ENCODE results near the gene KLHL26. TPM values are rescaled to one million over a fixed set of nuclear protein-coding genes. Genes with fewer than 3 reads are reported as not detected.

KLHL26 gene
- total and polyA plus RNA-seq, 2 of the 13 experiments (the other 11 are each of a cell fraction or from before 2014, with no cell fraction given): 1.5 to 1.7 TPM

DNA sequence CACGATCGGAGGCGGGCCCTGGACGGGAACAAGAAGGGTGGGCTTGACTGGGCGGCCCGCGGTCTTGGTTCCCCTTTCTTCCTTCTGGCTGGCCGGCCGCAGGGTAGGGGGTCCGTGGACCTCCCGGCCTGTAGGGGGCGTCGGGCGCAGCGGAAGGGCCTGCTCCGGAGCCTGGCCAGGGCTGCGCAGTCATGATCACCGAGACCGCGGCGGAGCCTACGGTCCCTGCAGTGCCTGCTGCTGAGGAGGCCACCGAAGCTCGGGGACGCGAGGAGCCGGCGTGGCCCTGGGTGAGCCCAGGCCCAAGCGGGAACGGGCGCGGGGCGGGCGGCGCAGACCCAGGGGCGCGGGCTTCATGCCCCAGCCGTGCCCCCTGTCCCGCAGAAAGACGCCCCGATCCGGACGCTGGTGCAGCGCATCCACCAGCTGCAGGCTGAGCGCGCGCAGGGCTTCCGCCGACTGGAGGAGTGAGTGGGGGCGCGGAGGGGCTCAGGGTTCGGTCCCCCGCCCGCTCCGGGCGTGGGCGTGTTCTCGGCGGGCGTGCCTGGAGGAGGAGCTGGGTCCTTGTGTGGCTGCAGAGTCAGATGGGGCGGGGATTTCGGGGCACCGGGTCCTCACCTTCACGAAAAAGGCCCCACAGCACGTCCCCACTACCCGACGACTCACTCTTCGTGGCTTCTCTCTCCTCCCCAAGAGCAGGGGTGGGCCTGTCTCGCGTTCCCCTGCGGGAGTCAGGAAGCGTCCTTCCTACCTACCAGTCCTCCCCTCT is 48.0 kb upstream of the KLHL26 start, which contains the start of gene REX1BD (continued):
- TF ChIP-seq SNAI1 (CRISPR knock-in tag; IDR thresholded peaks at IDR 0.05; ENCODE audit: borderline replicate concordance): no peak
- no peak; the same call in 1 of the 2 replicates for TF ChIP-seq ZFP37 (CRISPR knock-in tag; IDR thresholded peaks at IDR 0.05; ENCODE audit: borderline replicate concordance)
- 0 out of 2 replicates have a peak, but pooled peaks have one; percentile 57 for TF ChIP-seq TERF1 (CRISPR knock-in tag; IDR thresholded peaks at IDR 0.05)
- TF ChIP-seq ZNF354B (CRISPR knock-in tag; IDR thresholded peaks at IDR 0.05): no peak
- peak; percentile 31; the same call in 1 of the 2 replicates for TF ChIP-seq REPIN1 (CRISPR knock-in tag; IDR thresholded peaks at IDR 0.05; ENCODE audit: borderline replicate concordance, low read depth)
- TF ChIP-seq CREB3 (CRISPR knock-in tag; IDR thresholded peaks at IDR 0.05): no peak; the same call in 1 of the 2 replicates
- peak; percentile 73 for TF ChIP-seq RXRB (CRISPR knock-in tag; IDR thresholded peaks at IDR 0.05; ENCODE audit: borderline replicate concordance)
- TF ChIP-seq ZNF441 (CRISPR knock-in tag; IDR thresholded peaks at IDR 0.05; ENCODE audit: borderline replicate concordance): peak; percentile 44; the same call in 1 of the 2 replicates
- peak; percentile 84; the same call in 1 of the 2 replicates for TF ChIP-seq ZNF614 (CRISPR knock-in tag; IDR thresholded peaks at IDR 0.05; ENCODE audit: borderline replicate concordance)
- TF ChIP-seq NCOA2 (CRISPR knock-in tag; IDR thresholded peaks at IDR 0.05): peak; percentile 41
- TF ChIP-seq PITX1 (CRISPR knock-in tag; IDR thresholded peaks at IDR 0.05): no peak; the same call in 1 of the 2 replicates
- TF ChIP-seq IKZF4 (CRISPR knock-in tag; IDR thresholded peaks at IDR 0.05; ENCODE audit: borderline replicate concordance, low read depth, not compliant biosample characterization): peak; percentile 42
- TF ChIP-seq, protein P1, sequence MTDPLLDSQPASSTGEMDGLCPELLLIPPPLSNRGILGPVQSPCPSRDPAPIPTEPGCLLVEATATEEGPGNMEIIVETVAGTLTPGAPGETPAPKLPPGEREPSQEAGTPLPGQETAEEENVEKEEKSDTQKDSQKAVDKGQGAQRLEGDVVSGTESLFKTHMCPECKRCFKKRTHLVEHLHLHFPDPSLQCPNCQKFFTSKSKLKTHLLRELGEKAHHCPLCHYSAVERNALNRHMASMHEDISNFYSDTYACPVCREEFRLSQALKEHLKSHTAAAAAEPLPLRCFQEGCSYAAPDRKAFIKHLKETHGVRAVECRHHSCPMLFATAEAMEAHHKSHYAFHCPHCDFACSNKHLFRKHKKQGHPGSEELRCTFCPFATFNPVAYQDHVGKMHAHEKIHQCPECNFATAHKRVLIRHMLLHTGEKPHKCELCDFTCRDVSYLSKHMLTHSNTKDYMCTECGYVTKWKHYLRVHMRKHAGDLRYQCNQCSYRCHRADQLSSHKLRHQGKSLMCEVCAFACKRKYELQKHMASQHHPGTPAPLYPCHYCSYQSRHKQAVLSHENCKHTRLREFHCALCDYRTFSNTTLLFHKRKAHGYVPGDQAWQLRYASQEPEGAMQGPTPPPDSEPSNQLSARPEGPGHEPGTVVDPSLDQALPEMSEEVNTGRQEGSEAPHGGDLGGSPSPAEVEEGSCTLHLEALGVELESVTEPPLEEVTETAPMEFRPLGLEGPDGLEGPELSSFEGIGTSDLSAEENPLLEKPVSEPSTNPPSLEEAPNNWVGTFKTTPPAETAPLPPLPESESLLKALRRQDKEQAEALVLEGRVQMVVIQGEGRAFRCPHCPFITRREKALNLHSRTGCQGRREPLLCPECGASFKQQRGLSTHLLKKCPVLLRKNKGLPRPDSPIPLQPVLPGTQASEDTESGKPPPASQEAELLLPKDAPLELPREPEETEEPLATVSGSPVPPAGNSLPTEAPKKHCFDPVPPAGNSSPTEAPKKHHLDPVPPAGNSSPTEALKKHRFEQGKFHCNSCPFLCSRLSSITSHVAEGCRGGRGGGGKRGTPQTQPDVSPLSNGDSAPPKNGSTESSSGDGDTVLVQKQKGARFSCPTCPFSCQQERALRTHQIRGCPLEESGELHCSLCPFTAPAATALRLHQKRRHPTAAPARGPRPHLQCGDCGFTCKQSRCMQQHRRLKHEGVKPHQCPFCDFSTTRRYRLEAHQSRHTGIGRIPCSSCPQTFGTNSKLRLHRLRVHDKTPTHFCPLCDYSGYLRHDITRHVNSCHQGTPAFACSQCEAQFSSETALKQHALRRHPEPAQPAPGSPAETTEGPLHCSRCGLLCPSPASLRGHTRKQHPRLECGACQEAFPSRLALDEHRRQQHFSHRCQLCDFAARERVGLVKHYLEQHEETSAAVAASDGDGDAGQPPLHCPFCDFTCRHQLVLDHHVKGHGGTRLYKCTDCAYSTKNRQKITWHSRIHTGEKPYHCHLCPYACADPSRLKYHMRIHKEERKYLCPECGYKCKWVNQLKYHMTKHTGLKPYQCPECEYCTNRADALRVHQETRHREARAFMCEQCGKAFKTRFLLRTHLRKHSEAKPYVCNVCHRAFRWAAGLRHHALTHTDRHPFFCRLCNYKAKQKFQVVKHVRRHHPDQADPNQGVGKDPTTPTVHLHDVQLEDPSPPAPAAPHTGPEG (CRISPR knock-in tag; IDR thresholded peaks at IDR 0.05): peak; percentile 52
- TF ChIP-seq, protein P2, sequence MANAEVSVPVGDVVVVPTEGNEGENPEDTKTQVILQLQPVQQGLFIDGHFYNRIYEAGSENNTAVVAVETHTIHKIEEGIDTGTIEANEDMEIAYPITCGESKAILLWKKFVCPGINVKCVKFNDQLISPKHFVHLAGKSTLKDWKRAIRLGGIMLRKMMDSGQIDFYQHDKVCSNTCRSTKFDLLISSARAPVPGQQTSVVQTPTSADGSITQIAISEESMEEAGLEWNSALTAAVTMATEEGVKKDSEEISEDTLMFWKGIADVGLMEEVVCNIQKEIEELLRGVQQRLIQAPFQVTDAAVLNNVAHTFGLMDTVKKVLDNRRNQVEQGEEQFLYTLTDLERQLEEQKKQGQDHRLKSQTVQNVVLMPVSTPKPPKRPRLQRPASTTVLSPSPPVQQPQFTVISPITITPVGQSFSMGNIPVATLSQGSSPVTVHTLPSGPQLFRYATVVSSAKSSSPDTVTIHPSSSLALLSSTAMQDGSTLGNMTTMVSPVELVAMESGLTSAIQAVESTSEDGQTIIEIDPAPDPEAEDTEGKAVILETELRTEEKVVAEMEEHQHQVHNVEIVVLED (CRISPR knock-in tag; IDR thresholded peaks at IDR 0.05; ENCODE audit: borderline replicate concordance): peak; percentile 73
- no peak; the same call in none of the 2 replicates for TF ChIP-seq ZNF557 (CRISPR knock-in tag; IDR thresholded peaks at IDR 0.05)
- TF ChIP-seq AGO2 (optimal IDR thresholded peaks at IDR 0.05; ENCODE audit: low read depth, low read length): peak; percentile 94
- peak; percentile 74 for TF ChIP-seq RBM22 (optimal IDR thresholded peaks at IDR 0.05; ENCODE audit: low read length)
- TF ChIP-seq ZNF850 (CRISPR knock-in tag; conservative IDR thresholded peaks at IDR 0.05): 0 out of 2 replicates have a peak, but pooled peaks have one; percentile 56
